Measurements from ENCODE around the gene SLC4A1. TPM values are rescaled to one million over a fixed set of nuclear protein-coding genes. Genes with fewer than 3 reads are reported as not detected.

SLC4A1 gene
- total and polyA plus RNA-seq, 2 of the 13 experiments (the other 11 are each of a cell fraction or from before 2014, with no cell fraction given): not detected

GRCh38 chr17:44315760-44316731 lies 48.1 kb upstream of the SLC4A1 start (continued):
- TF ChIP-seq NAIF1 (CRISPR knock-in tag; IDR thresholded peaks at IDR 0.05; ENCODE audit: borderline replicate concordance) (no peak), SAP130 (CRISPR knock-in tag; IDR thresholded peaks at IDR 0.05; ENCODE audit: low read depth) (peak; percentile 17; the same call in 1 of the 2 replicates), ARID2 (CRISPR knock-in tag; IDR thresholded peaks at IDR 0.05; ENCODE audit: borderline replicate concordance) (no peak), HNRNPH1 (optimal IDR thresholded peaks at IDR 0.05; ENCODE audit: low read depth, low read length) (no peak), ZNF891 (CRISPR knock-in tag; IDR thresholded peaks at IDR 0.05) (0 out of 2 replicates have a peak, but pooled peaks have one; percentile 46), AGO2 (optimal IDR thresholded peaks at IDR 0.05; ENCODE audit: low read depth, low read length) (peak; percentile 58), ZNF790 (CRISPR knock-in tag; IDR thresholded peaks at IDR 0.05; ENCODE audit: borderline replicate concordance) (no peak), ZNF124 (CRISPR knock-in tag; IDR thresholded peaks at IDR 0.05) (no peak), ZNF652 (CRISPR knock-in tag; IDR thresholded peaks at IDR 0.05; ENCODE audit: borderline replicate concordance, low read depth) (no peak), EEA1 (CRISPR knock-in tag; IDR thresholded peaks at IDR 0.05; ENCODE audit: borderline replicate concordance) (no peak), CSRNP1 (CRISPR knock-in tag; IDR thresholded peaks at IDR 0.05) (no peak), UBTF (CRISPR knock-in tag; IDR thresholded peaks at IDR 0.05) (peak; percentile 52; the same call in 1 of the 2 replicates), BHLHE40 (IDR thresholded peaks at IDR 0.05; ENCODE audit: low read length) (no peak), ZFYVE20 (CRISPR knock-in tag; IDR thresholded peaks at IDR 0.05; ENCODE audit: borderline replicate concordance, low read depth) (no peak), IRF2 (CRISPR knock-in tag; IDR thresholded peaks at IDR 0.05) (no peak), PITX1 (CRISPR knock-in tag; IDR thresholded peaks at IDR 0.05) (0 out of 2 replicates have a peak, but pooled peaks have one; percentile 5), CHCHD3 (CRISPR knock-in tag; IDR thresholded peaks at IDR 0.05) (no peak), ZNF329 (CRISPR knock-in tag; IDR thresholded peaks at IDR 0.05; ENCODE audit: low read depth) (no peak), ARID4A (CRISPR knock-in tag; IDR thresholded peaks at IDR 0.05; ENCODE audit: borderline replicate concordance) (peak; percentile 20; the same call in 1 of the 2 replicates), ZFP41 (CRISPR knock-in tag; IDR thresholded peaks at IDR 0.05; ENCODE audit: borderline replicate concordance) (no peak)
